Muscle layer of colon (tissue), 2 donors: ENCODE results near the gene SMARCD1.
A peak's percentile ranks its signal among the peaks of the same experiment; 100 is the strongest.

ENCODE experiments used
- H3K27ac ChIP-seq: one replicate; pipeline ENCODE4 v1.7.0; 2013; ENCODE audit warnings: low read depth, mild to moderate bottlenecking, low read length, moderate library complexity
- H3K27me3 ChIP-seq, 2 donors: one replicate each; pipeline ENCODE4 v1.7.0; 2013; ENCODE audit warnings: low read length in 2 of 2, mild to moderate bottlenecking in 2 of 2; ENCODE audit not compliant: insufficient read depth in 2 of 2, control insufficient read depth in 1 of 2
- H3K36me3 ChIP-seq: one replicate; pipeline ENCODE4 v1.7.0; 2013; ENCODE audit warnings: mild to moderate bottlenecking, low read length; ENCODE audit not compliant: insufficient read depth
- H3K4me1 ChIP-seq: one replicate; pipeline ENCODE4 v1.7.0; 2013; ENCODE audit warnings: mild to moderate bottlenecking, low read length; ENCODE audit not compliant: insufficient read depth
- H3K4me3 ChIP-seq, 2 donors: one replicate each; pipeline ENCODE4 v1.7.0; 2013; ENCODE audit warnings: low read length in 2 of 2, low read depth in 1 of 2, mild to moderate bottlenecking in 1 of 2, moderate library complexity in 1 of 2
- H3K9ac ChIP-seq: one replicate; pipeline ENCODE4 v1.7.0; 2013; ENCODE audit warnings: low read length
- H3K9me3 ChIP-seq: one replicate; pipeline ENCODE4 v1.7.0; 2013; ENCODE audit warnings: mild to moderate bottlenecking, low read length
- donor health status: abdominal sarcoma.
- donor health status: Adenocarcinoma of cecum.

Gene SMARCD1

GRCh38 chr12:50049254-50050118, 35.7 kb upstream of the SMARCD1 start:
- H3K27ac ChIP-seq: no peak overlapping the region
- no peaks in the 10 kb centered on the region for H3K27me3 ChIP-seq
- H3K4me3 ChIP-seq: no peak overlapping the region
- no peaks in the 10 kb centered on the region for H3K4me1 ChIP-seq
- H3K36me3 ChIP-seq: no peaks in the 10 kb centered on the region
- H3K9ac ChIP-seq: no peak overlapping the region
- no peaks in the 10 kb centered on the region for H3K9me3 ChIP-seq

- Histone ChIP-seq H3K9ac (no peak overlapping the region), H3K36me3 (no peaks in the 10 kb centered on the region), H3K9me3 (no peaks in the 10 kb centered on the region), H3K27me3 (no peaks in the 10 kb centered on the region), H3K4me1 (no peaks in the 10 kb centered on the region), H3K27ac (no peak overlapping the region), H3K4me3 (peak overlapping the region; percentile 25 to 47)
Observed at GRCh38 chr12:50050119-50050385, 35.1 kb upstream of the SMARCD1 start.

GRCh38 chr12:50050410-50051098, 34.6 kb upstream of the SMARCD1 start:
- Histone ChIP-seq H3K27me3 (no peaks in the 10 kb centered on the region), H3K27ac (no peak overlapping the region), H3K9ac (no peak overlapping the region), H3K36me3 (no peaks in the 10 kb centered on the region), H3K9me3 (no peaks in the 10 kb centered on the region), H3K4me3 (peak overlapping the region; percentile 25 to 47), H3K4me1 (peaks cover under 1% of the 10 kb centered on the region)

- Histone ChIP-seq H3K4me3 (no peak overlapping the region), H3K27me3 (no peaks in the 10 kb centered on the region), H3K9ac (no peak overlapping the region), H3K36me3 (no peaks in the 10 kb centered on the region), H3K27ac (no peak overlapping the region), H3K4me1 (peaks cover 7% of the 10 kb centered on the region), H3K9me3 (no peaks in the 10 kb centered on the region)
Observed at GRCh38 chr12:50051101-50051806, 33.9 kb upstream of the SMARCD1 start.

- Histone ChIP-seq H3K9ac (no peak overlapping the region), H3K4me3 (no peak overlapping the region), H3K9me3 (no peaks in the 10 kb centered on the region), H3K27me3 (no peaks in the 10 kb centered on the region), H3K4me1 (peaks cover 16% of the 10 kb centered on the region), H3K36me3 (no peaks in the 10 kb centered on the region), H3K27ac (no peak overlapping the region)
Observed at GRCh38 chr12:50052544-50052943, 32.6 kb upstream of the SMARCD1 start.

- Histone ChIP-seq H3K36me3 (no peaks in the 10 kb centered on the region), H3K4me3 (no peak overlapping the region), H3K9me3 (no peaks in the 10 kb centered on the region), H3K27me3 (no peaks in the 10 kb centered on the region), H3K27ac (no peak overlapping the region), H3K9ac (no peak overlapping the region), H3K4me1 (peaks cover 16% of the 10 kb centered on the region)
Observed at GRCh38 chr12:50052964-50053363, 32.2 kb upstream of the SMARCD1 start.

GRCh38 chr12:50053583-50053982, 31.6 kb upstream of the SMARCD1 start:
- peaks cover 22% of the 10 kb centered on the region for H3K4me1 ChIP-seq
- H3K27me3 ChIP-seq: no peaks in the 10 kb centered on the region
- no peak overlapping the region for H3K9ac ChIP-seq
- H3K27ac ChIP-seq: no peak overlapping the region
- no peak overlapping the region for H3K4me3 ChIP-seq
- H3K9me3 ChIP-seq: no peaks in the 10 kb centered on the region
- no peaks in the 10 kb centered on the region for H3K36me3 ChIP-seq

- no peak overlapping the region for H3K27ac ChIP-seq
- no peaks in the 10 kb centered on the region for H3K36me3 ChIP-seq
- H3K9ac ChIP-seq: no peak overlapping the region
- H3K4me3 ChIP-seq: peak overlapping the region; percentile 30 to 68
- H3K9me3 ChIP-seq: no peaks in the 10 kb centered on the region
- H3K4me1 ChIP-seq: peaks cover 26% of the 10 kb centered on the region
- H3K27me3 ChIP-seq: no peaks in the 10 kb centered on the region
Observed at GRCh38 chr12:50055831-50056638, 29.1 kb upstream of the SMARCD1 start.

GRCh38 chr12:50056639-50056976, 28.5 kb upstream of the SMARCD1 start:
- H3K27ac ChIP-seq: no peak overlapping the region
- peaks cover 28% of the 10 kb centered on the region for H3K4me1 ChIP-seq
- H3K9me3 ChIP-seq: no peaks in the 10 kb centered on the region
- peak overlapping the region; percentile 23 for H3K9ac ChIP-seq
- no peaks in the 10 kb centered on the region for H3K27me3 ChIP-seq
- H3K36me3 ChIP-seq: no peaks in the 10 kb centered on the region
- H3K4me3 ChIP-seq: peak overlapping the region in 1 of 2 donors; percentile 68

- H3K4me1 ChIP-seq: peaks cover 28% of the 10 kb centered on the region
- H3K9ac ChIP-seq: peak within 1 kb of the TSS; percentile 23
Observed at GRCh38 chr12:50057000-50057841, 27.9 kb upstream of the SMARCD1 start, which contains the start of gene ASIC1. Gene ASIC1, plus strand, starts transcription at chr12:50057596. Its CDS starts 1,171 bp downstream, at chr12:50058767.

More at GRCh38 chr12:50057000-50057841, 27.9 kb upstream of the SMARCD1 start, which contains the start of gene ASIC1:
- Histone ChIP-seq H3K36me3 (no peaks in the 10 kb centered on the region), H3K27ac (peak within 1 kb of the TSS; percentile 57), H3K9me3 (no peaks in the 10 kb centered on the region), H3K4me3 (peak within 1 kb of the TSS; percentile 68 to 83), H3K27me3 (no peaks in the 10 kb centered on the region)
